Thyroid gland (tissue), 4 donors: ENCODE data around the gene LAMC3. TPM values are rescaled to one million over a fixed set of nuclear protein-coding genes. Genes with fewer than 3 reads are reported as not detected.

Experiments
- DNase-seq, 2 donors: peaks; one replicate each; pipeline ENCODE4 v3.0.0-alpha.2; 2019
- H3K27ac ChIP-seq, 3 donors: fragments of 200-600 bp; sonication (generic); 1 replicate in 2 of 3; 2 replicates in 1 of 3; pipeline ENCODE4 v1.5.1; 2016 to 2019; ENCODE audit warnings: mild to moderate bottlenecking in 1 of 3, moderate library complexity in 1 of 3
- H3K27me3 ChIP-seq: fragments of 200-600 bp; sonication (generic); one replicate; pipeline ENCODE4 v1.5.1; 2019
- H3K36me3 ChIP-seq, 2 donors: fragments of 200-600 bp; sonication (generic); one replicate each; pipeline ENCODE4 v1.5.1; 2016 to 2019
- H3K4me1 ChIP-seq, 2 donors: fragments of 200-600 bp; sonication (generic); one replicate each; pipeline ENCODE4 v1.5.1; 2017 to 2019
- H3K4me3 ChIP-seq, 3 donors: fragments of 200-600 bp; sonication (generic); replicated peaks in 1 of 3; 1 replicate in 2 of 3; 2 replicates in 1 of 3; pipeline ENCODE4 v1.5.1; 2016; ENCODE audit warnings: mild to moderate bottlenecking in 1 of 3
- H3K9me3 ChIP-seq: fragments of 200-600 bp; sonication (generic); one replicate; pipeline ENCODE4 v1.5.1; 2017
- POLR2A ChIP-seq, 2 donors: fragments of 450-650 bp; IDR thresholded peaks; one replicate each; pipeline ENCODE4 v1.6.1; 2017; ENCODE audit warnings: antibody characterized with exemption in 2 of 2, mild to moderate bottlenecking in 2 of 2, moderate library complexity in 1 of 2
- WGBS, 2 donors: methylation state at CpG; one replicate each; pipeline ENCODE4 v1.1.5; 2017; 5-methylcytosine and 5-hydroxymethylcytosine counted together
- intact Hi-C: fragments of 100-400 bp; cut with DNase I; formaldehyde crosslinking; loops from one replicate; pipeline ENCODE4 v1.15.1; 2023
- total RNA-seq, 4 donors: library from RNA; depleted of rRNA; stranded (reverse); fragments of >200 nt; gene quantifications; one replicate each; pipeline ENCODE4 v1.2.3, GENCODE V29; 2016
- TF ChIP-seq, protein P1 (sequence below), 6 experiments: fragments of 200-600 bp in 3 of 6; fragments of 450-650 bp in 3 of 6; sonication (generic) in 3 of 6; IDR thresholded peaks; one replicate each; pipeline ENCODE4 v1.5.1; 2016 to 2019; ENCODE audit warnings: antibody characterized with exemption in 6 of 6, mild to moderate bottlenecking in 2 of 6, inconsistent platforms in 1 of 6, moderate library complexity in 1 of 6

The LAMC3 gene
- total RNA-seq, 4 donors from 2014 or later = 0.81 to 11.1 (median 3.2) TPM

DNA sequence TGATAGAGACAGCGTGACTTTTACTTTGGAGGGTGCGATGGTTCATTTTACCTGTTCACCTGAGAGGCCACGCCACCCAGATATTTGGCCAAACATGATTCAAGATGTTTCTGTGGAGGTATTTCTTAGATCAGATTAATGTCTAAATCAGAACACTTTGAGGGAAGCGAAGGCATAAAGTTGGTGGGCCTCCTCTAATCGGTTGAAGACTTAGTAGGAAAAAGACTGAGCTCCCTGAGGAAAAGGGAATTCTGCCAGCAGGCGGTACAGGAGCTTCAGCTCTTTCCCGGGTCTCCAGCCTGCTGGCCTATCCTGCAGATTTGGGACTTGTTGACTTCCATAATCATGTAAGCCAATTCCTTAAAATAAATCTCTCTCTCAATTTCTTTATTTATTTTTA is 7.0 kb upstream of the LAMC3 start:
- intact Hi-C loops = no loop called here
- 87 to 94% methylated on average over 7 of the region's 7 CpGs for WGBS, 2 donors
- no peaks in the 10 kb centered on the region for H3K36me3 ChIP-seq
- no peaks in the 10 kb centered on the region for H3K4me1 ChIP-seq
- H3K27ac ChIP-seq = no peak overlapping the region
- H3K4me3 ChIP-seq = no peak overlapping the region
- no peaks in the 10 kb centered on the region for H3K9me3 ChIP-seq
- no peak for DNase-seq
- no peaks in the 10 kb centered on the region for H3K27me3 ChIP-seq
- TF ChIP-seq, protein P1, sequence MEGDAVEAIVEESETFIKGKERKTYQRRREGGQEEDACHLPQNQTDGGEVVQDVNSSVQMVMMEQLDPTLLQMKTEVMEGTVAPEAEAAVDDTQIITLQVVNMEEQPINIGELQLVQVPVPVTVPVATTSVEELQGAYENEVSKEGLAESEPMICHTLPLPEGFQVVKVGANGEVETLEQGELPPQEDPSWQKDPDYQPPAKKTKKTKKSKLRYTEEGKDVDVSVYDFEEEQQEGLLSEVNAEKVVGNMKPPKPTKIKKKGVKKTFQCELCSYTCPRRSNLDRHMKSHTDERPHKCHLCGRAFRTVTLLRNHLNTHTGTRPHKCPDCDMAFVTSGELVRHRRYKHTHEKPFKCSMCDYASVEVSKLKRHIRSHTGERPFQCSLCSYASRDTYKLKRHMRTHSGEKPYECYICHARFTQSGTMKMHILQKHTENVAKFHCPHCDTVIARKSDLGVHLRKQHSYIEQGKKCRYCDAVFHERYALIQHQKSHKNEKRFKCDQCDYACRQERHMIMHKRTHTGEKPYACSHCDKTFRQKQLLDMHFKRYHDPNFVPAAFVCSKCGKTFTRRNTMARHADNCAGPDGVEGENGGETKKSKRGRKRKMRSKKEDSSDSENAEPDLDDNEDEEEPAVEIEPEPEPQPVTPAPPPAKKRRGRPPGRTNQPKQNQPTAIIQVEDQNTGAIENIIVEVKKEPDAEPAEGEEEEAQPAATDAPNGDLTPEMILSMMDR (IDR thresholded peaks at IDR 0.05) = no peak
- TF ChIP-seq POLR2A (IDR thresholded peaks at IDR 0.05) = no peak

DNA sequence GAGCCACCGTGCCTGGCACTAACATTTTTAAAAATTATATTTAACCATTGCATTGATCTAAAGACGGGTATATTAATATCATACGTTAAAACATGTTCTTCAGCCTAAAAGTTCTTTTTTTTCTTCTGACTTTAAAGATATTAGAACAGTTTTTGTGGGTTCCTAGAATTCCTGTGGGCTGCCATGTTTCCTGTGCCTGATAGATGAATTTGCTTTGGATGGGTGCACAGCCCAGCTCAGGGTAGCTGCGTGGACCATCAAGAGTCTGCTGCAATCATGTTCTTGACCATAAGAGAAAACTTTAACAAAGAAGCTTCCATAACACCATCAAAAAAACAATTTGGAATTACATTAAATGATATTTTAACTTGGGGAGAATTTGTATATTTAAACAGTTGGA is 2.4 kb upstream of the LAMC3 start:
- H3K9me3 ChIP-seq = no peaks in the 10 kb centered on the region
- H3K36me3 ChIP-seq = no peaks in the 10 kb centered on the region
- TF ChIP-seq, protein P1 (IDR thresholded peaks at IDR 0.05) = no peak
- no peak for TF ChIP-seq POLR2A (IDR thresholded peaks at IDR 0.05)
- no peak overlapping the region for H3K4me3 ChIP-seq
- no peaks in the 10 kb centered on the region for H3K27me3 ChIP-seq
- DNase-seq = no peak
- peaks cover 0 to 7% of the 10 kb centered on the region in 2 donors for H3K4me1 ChIP-seq
- intact Hi-C loops = no loop called here
- no peak overlapping the region for H3K27ac ChIP-seq
- WGBS, 2 donors = 86 to 89% methylated on average over 4 of the region's 4 CpGs

DNA sequence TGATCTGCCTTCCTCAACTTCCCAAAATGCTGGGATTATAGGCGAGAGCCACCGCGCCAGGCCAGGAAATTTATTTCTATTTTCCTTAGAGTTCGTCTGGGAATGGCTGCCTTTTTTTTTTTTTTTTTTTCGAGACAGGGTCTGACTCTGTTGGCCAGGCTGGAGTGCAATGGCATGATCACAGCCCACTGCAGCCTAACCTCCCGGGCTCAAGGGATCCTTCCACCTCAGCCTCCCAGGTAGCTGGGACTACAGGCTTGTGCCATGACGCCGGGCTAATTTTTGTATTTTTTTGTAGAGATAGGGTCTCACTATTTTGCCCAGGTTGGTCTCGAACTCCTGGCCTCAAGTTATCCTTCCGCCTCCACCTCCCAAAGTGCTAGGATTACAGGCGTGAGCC is 888 bp upstream of the LAMC3 start:
- intact Hi-C loops = no loop called here

DNA sequence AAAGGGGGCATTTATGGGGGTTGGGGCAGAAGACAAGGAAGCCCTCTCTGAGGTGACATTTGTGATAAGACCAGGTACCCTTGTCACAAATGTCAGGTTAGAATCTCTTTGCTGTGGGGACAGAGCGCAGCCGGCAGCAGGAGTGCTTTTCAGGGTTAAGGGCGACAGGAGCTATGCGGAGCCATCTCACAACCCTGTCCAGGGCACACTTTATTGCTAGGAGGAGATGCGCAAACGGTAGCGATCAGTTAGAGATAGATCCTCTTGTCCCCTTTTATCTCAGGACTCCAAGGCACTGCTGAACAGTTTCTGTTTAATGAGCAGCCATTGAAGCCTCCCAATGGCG is 438 bp upstream of the LAMC3 start:
- WGBS, 2 donors = 28 to 41% methylated on average over 7 to 8 of the region's 8 CpGs
- no peak for DNase-seq
- Histone ChIP-seq H3K27ac (no peak overlapping the region), H3K4me1 (peaks cover 0 to 7% of the 10 kb centered on the region in 2 donors), H3K4me3 (no peak overlapping the region), H3K9me3 (no peaks in the 10 kb centered on the region), H3K36me3 (no peaks in the 10 kb centered on the region), H3K27me3 (no peaks in the 10 kb centered on the region)
- intact Hi-C loops = no loop called here
- TF ChIP-seq, protein P1 (IDR thresholded peaks at IDR 0.05) = no peak
- TF ChIP-seq POLR2A (IDR thresholded peaks at IDR 0.05) = no peak

More for the DNA sequence above, 888 bp upstream of the LAMC3 start:
- DNase-seq = no peak
- no peaks in the 10 kb centered on the region for H3K27me3 ChIP-seq
- no peaks in the 10 kb centered on the region for H3K9me3 ChIP-seq
- H3K4me1 ChIP-seq = peaks cover 0 to 7% of the 10 kb centered on the region in 2 donors
- H3K27ac ChIP-seq = no peak overlapping the region
- no peaks in the 10 kb centered on the region for H3K36me3 ChIP-seq
- H3K4me3 ChIP-seq = no peak overlapping the region
- TF ChIP-seq, protein P1 (IDR thresholded peaks at IDR 0.05) = no peak
- TF ChIP-seq POLR2A (IDR thresholded peaks at IDR 0.05) = no peak
- 86 to 88% methylated on average over 11 of the region's 11 CpGs for WGBS, 2 donors

DNA sequence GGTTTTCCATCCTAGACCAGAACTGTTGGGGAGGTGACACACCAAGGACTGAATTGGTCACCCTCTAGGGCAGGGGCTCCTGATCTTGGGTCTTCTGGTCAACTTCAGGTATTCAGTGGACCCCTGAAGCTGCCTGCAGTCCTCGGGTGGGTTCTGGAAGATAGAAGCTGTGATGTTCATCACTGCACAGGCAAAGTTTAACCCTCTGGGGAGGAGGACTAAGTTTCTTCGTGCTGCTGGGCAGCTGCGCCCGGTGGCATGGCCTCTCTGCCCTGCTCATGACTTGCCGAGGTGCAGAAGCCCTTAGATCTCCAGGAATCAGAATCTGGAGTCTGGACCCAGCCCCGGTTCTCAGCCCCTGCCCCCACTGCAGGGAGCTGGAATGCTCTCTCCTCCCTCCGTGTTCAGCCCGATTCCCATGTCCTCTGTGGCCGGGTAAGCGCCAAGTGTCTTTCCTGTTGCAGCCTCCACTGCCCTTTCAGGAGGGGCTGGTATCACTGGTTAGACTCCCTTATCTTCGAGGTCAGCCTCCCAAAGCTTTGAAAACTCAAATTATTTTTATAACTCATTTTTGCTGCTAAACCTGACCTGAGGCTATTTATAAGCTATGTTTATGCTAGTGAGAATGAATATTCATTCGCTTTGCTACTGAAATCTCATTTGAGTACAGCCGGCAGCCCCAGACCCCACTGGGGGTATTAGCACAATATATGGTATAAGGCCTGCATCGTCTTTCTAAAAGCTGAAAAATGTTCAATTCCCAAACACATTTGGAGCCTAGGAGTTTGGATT is 1.7 kb downstream of the LAMC3 start:
- Histone ChIP-seq H3K27me3 (no peaks in the 10 kb centered on the region), H3K27ac (no peak overlapping the region), H3K36me3 (no peaks in the 10 kb centered on the region), H3K9me3 (no peaks in the 10 kb centered on the region), H3K4me3 (no peak overlapping the region), H3K4me1 (peaks cover 0 to 7% of the 10 kb centered on the region in 2 donors)
- no peak for TF ChIP-seq POLR2A (IDR thresholded peaks at IDR 0.05)
- TF ChIP-seq, protein P1 (IDR thresholded peaks at IDR 0.05) = no peak
- DNase-seq = no peak
- intact Hi-C loops = no loop called here
- WGBS, 2 donors = 61 to 71% methylated on average over 14 of the region's 14 CpGs
